Measurements from ENCODE around the gene NUTF2. TPM values are rescaled to one million over a fixed set of nuclear protein-coding genes. Genes with fewer than 3 reads are reported as not detected.
"Not testable (repeated sequence)": the region's sequence is repeated elsewhere in the genome, so short reads cannot be mapped to it uniquely, and the experiment has no call there.

The NUTF2 gene
- polyA plus RNA-seq, 4 donors: 121 to 130 (median 129) TPM

- DNase-seq (ENCODE audit: low read depth in 4 of 4, low spot score in 3 of 4): no peak
These were observed 36.6 kb downstream of the NUTF2 start for GRCh38 chr16:67883146-67883871.

DNA sequence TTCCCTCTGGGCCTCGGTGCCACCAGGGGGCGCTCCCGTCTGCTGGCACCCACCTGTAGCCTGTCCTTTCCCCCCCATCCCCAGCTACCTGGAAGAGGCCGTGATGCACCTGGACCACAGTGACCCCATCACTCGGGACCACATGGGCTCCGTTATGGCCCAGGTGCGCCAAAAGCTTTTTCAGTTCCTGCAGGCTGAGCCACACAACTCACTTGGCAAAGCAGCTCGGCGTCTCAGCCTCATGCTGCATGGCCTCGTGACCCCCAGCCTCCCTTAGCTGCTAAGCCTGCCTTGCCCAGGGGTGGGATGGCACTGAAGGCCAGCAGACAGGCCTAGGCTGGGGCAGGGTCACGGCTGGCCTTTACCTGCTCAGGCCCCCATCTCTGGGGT lies 37.1 kb downstream of the NUTF2 start:
- DNase-seq (ENCODE audit: low read depth in 4 of 4, low spot score in 3 of 4): no peak

DNA sequence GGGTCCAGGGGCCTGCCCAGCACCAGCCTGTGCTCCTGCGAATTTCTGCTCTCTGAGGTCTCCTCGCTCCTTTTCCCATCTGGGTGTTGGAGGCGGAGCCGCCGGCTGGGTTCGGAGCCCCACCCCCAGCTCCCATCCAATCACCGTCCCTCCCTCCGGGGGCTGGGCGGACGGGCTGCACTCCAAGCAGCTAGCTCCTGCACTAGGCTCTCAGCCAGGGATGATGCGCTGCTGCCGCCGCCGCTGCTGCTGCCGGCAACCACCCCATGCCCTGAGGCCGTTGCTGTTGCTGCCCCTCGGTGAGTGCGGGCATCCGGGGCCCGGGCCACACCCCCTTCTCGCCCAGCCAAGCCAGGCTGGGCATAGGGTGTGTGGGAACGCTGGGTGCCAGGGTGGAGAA lies 38.0 kb downstream of the NUTF2 start, which contains the start of gene NRN1L:
Gene NRN1L (plus strand): TSS at position 202 of the 400 bp plus-strand sequence. CDS start 19 bp downstream, at position 221.
- peak in 3 of 4 donors; percentile 53 to 65 (median 58) for DNase-seq (ENCODE audit: low read depth in 4 of 4, low spot score in 3 of 4)

- DNase-seq (ENCODE audit: low read depth in 4 of 4, low spot score in 3 of 4): no peak
These were observed 38.8 kb downstream of the NUTF2 start for GRCh38 chr16:67885545-67885944.

GRCh38 chr16:67885976-67886375 lies 39.2 kb downstream of the NUTF2 start:
- DNase-seq (ENCODE audit: low read depth in 4 of 4, low spot score in 3 of 4): no peak

GRCh38 chr16:67886387-67886786 lies 39.7 kb downstream of the NUTF2 start:
- no peak for DNase-seq (ENCODE audit: low read depth in 4 of 4, low spot score in 3 of 4)

- DNase-seq (ENCODE audit: low read depth in 4 of 4, low spot score in 3 of 4): no peak
These were observed 41.6 kb downstream of the NUTF2 start for GRCh38 chr16:67888331-67888730.

DNA sequence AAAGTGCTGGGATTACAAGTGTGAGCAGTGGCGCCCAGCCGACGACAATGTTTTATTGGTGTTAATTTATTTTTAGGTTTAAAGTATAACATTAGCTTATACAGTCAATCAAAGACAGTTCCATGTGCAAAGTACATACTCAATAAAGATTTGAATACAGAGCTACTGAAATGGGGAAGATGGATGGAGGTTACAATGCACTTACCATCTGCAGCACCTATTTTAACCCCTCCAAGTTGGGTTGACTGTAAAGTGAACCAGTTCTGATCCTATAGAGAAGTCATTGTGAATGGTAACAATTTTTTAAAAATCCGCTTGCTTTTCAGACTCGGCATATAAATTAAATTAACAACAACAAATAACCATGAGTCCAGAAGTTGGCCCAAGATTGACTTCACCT lies 45.6 kb downstream of the NUTF2 start:
- no peak for DNase-seq (ENCODE audit: low read depth in 4 of 4, low spot score in 3 of 4)

GRCh38 chr16:67892899-67893742 lies 46.4 kb downstream of the NUTF2 start, which contains the start of gene PSKH1:
Gene PSKH1 (plus strand): TSS chr16:67893254. CDS start chr16:67908750, 15,496 bp downstream.
- DNase-seq (ENCODE audit: low read depth in 4 of 4, low spot score in 3 of 4): peak; percentile 87 to 91 (median 88)

DNA sequence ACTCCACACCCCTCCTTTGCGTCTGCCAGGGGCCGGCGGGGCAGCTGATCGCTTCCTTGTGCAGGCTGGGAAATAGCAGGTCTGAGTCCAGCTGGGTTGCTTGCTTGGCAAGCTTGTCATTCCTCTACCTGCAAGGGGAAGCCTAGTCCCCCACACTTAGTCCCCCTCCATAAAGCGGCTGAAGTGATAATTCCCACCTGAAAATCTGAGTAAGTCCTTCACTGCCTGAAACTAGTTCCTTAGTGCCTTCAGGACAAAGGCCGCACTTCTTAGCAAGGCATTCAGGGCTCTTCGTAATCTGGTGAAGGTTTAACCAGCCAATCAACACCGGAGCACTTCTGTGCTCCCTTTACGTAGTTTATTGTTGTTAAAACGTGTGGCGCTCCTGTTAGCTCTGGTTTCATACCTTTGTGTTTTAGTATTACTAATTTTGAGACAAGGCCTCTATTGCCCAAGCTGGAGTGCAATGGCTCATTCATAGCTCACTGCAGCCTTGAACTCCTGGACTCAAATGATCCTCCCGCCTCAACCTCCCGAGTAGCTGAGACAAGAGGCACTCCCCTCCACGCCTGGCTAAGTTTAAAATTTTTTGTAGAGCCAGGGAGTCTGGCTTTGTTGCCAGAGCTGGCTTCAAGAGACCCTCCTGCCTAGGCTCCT lies 47.1 kb downstream of the NUTF2 start:
- DNase-seq (ENCODE audit: low read depth in 4 of 4, low spot score in 3 of 4): no peak

DNA sequence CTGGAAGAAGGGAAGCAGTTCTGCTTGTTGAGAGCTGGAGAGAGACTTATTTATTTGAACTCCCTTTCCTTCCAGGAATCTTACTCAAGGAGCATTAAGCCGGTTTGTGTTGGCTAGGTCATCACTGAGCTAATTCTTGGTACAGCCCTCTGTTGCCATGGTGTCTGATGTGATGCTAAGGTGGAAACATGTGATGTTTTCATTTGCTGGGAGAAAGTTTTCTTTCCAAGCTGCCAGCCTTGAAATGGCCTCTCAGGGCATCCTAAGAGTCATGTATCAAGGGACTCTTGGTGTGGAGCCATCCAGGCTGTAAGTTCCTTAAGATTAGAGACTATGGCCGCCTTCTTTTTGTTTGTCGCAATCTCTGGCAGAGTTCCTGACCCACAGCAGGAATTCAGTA lies 50.5 kb downstream of the NUTF2 start:
- DNase-seq (ENCODE audit: low read depth in 4 of 4, low spot score in 3 of 4): no peak

DNA sequence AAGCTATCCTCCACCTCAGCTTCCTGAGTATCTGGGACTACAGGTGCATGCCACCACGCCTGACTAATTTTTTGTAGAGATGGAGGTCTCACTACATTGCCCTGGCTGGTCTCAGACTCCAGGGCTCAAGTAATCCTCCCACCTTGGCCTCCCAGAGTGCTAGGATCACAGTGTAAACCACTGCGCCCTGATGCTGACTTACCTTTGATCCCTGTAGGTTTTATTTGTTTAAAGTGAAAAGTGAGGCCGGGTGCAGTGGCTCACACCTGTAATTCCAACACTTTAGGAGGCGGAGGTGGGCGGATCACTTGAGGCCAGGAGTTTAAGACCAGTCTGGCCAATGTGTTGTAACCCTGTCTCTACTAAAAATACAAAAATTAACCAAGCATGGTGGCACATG lies 55.0 kb downstream of the NUTF2 start:
- DNase-seq (ENCODE audit: low read depth in 4 of 4, low spot score in 3 of 4): no peak

- no peak for DNase-seq (ENCODE audit: low read depth in 4 of 4, low spot score in 3 of 4)
These were observed 56.1 kb downstream of the NUTF2 start for GRCh38 chr16:67902831-67903230.

- no peak for DNase-seq (ENCODE audit: low read depth in 4 of 4, low spot score in 3 of 4)
These were observed 60.9 kb downstream of the NUTF2 start for GRCh38 chr16:67907397-67908180.

DNA sequence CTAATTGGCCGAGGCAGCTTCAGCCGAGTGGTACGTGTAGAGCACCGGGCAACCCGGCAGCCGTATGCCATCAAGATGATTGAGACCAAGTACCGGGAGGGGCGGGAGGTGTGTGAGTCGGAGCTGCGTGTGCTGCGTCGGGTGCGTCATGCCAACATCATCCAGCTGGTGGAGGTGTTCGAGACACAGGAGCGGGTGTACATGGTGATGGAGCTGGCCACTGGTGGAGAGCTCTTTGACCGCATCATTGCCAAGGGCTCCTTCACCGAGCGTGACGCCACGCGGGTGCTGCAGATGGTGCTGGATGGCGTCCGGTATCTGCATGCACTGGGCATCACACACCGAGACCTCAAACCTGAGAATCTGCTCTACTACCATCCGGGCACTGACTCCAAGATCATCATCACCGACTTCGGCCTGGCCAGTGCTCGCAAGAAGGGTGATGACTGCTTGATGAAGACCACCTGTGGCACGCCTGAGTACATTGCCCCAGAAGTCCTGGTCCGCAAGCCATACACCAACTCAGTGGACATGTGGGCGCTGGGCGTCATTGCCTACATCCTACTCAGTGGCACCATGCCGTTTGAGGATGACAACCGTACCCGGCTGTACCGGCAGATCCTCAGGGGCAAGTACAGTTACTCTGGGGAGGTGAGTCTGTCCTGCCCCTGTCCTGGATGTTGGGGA lies 62.5 kb downstream of the NUTF2 start:
- no peak for DNase-seq (ENCODE audit: low read depth in 4 of 4, low spot score in 3 of 4)

- DNase-seq (ENCODE audit: low read depth in 4 of 4, low spot score in 3 of 4): no peak
These were observed 63.4 kb downstream of the NUTF2 start for GRCh38 chr16:67910158-67910557.

DNA sequence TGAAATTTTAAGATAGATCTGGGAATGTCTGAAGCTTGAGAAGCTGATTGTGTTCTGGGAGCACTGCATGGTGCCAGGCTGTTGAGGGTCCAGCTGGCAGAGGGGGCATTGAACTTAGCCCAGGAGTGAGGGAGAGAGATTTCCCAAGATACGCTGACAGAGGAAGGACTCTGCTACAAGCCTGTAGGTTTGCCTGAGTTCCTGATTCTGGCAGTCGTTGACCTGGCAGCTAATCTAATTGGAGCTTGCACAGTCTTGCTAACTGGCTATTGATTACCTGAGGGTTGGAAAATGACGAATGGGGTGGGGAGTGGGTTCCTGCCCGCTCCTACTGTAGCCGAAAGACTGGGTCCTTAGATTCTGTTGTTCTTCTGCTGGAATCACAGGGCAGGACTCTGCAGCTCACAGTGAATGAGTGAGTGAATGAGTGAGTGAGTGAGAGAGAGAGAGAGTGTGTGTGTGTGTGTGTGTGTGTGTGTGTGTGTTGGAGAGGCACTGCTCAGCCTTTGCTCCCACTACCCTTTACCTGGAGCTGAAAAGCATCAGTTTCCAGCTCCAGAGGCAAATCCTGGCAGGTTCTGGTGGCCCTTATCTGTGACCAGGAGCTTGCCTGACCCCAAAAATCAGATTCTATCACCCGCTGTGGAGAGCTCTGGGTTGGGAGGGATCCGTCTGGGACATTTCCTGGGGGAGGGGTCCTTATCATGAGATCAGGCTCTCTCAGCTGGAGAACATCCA lies 68.2 kb downstream of the NUTF2 start:
- no peak for DNase-seq (ENCODE audit: low read depth in 4 of 4, low spot score in 3 of 4)

DNA sequence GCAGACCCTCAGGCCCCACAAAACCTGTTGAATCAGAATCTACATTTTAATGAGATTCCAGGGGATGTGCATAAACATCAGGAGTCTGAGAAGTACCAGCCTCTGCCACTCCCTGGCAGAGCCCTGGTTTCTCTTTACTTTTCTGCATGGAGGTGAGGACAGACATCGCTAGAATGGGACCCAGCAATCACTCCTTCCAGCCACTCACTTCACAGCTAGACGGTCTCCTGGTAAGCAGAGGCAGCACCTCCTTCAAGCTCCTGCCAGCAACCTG lies 68.7 kb downstream of the NUTF2 start:
- not testable (repeated sequence) for DNase-seq (ENCODE audit: low read depth in 4 of 4, low spot score in 3 of 4)

Data from right renal pelvis (tissue), 4 donors.